ENCODE data around the gene GRIN2C. TPM values are rescaled to one million over a fixed set of nuclear protein-coding genes. Genes with fewer than 3 reads are reported as not detected.

The GRIN2C gene
- total RNA-seq, 1 donor from 2014 or later = not detected

- Histone ChIP-seq H3K4me1 (peaks cover 10% of the 10 kb centered on the region), H3K9me3 (ENCODE audit: low read depth) (no peaks in the 10 kb centered on the region), H3K27ac (no peak overlapping the region), H2AFZ (replicated peaks) (no peak overlapping the region), H3K36me3 (no peaks in the 10 kb centered on the region), H3K79me2 (ENCODE audit: low read depth) (no peaks in the 10 kb centered on the region), H3K4me3 (no peak overlapping the region), H3F3A (ENCODE audit: low read depth) (peaks cover 10% of the 10 kb centered on the region), H3K9ac (no peak overlapping the region), H4K20me1 (ENCODE audit: low read depth) (peaks cover 30% of the 10 kb centered on the region), H3K4me2 (no peak overlapping the region), H3K27me3 (peaks cover 32% of the 10 kb centered on the region)
- no peak for DNase-seq (ENCODE audit: low spot score)
- Mint-ChIP-seq H3K36me3 (no peaks in the 10 kb centered on the region), H3K4me1 (peaks cover 7% of the 10 kb centered on the region), H3K4me3 (peak overlapping the region; percentile 11), H3K27me3 (ENCODE audit: insufficient read depth, low read depth) (peaks cover 28% of the 10 kb centered on the region), H3K9me3 (no peaks in the 10 kb centered on the region), H3K27ac (no peak overlapping the region)
- TF ChIP-seq EZH2phosphoT487 (IDR thresholded peaks at IDR 0.05) (no peak), EZH2 (IDR thresholded peaks at IDR 0.05) (no peak), CTCF (IDR thresholded peaks at IDR 0.05) (no peak)
These were observed 4.7 kb upstream of the GRIN2C start for GRCh38 chr17:74864297-74864865.

- H3K79me2 ChIP-seq (ENCODE audit: low read depth) = no peaks in the 10 kb centered on the region
- TF ChIP-seq EZH2phosphoT487 (IDR thresholded peaks at IDR 0.05) = no peak
- TF ChIP-seq EZH2 (IDR thresholded peaks at IDR 0.05) = no peak
- TF ChIP-seq CTCF (IDR thresholded peaks at IDR 0.05) = no peak
- H3K27me3 Mint-ChIP-seq (ENCODE audit: insufficient read depth, low read depth) = peaks cover 30% of the 10 kb centered on the region
- no peak overlapping the region for H3K4me3 Mint-ChIP-seq
- peaks cover 10% of the 10 kb centered on the region for H3K4me1 ChIP-seq
- peaks cover 10% of the 10 kb centered on the region for H3F3A ChIP-seq (ENCODE audit: low read depth)
- no peaks in the 10 kb centered on the region for H3K9me3 Mint-ChIP-seq
- H3K36me3 Mint-ChIP-seq = no peaks in the 10 kb centered on the region
- DNase-seq (ENCODE audit: low spot score) = no peak
- H3K36me3 ChIP-seq = no peaks in the 10 kb centered on the region
- no peak overlapping the region for H2AFZ ChIP-seq (replicated peaks)
- no peak overlapping the region for H3K4me2 ChIP-seq
- peaks cover 37% of the 10 kb centered on the region for H4K20me1 ChIP-seq (ENCODE audit: low read depth)
- no peaks in the 10 kb centered on the region for H3K9me3 ChIP-seq (ENCODE audit: low read depth)
- peaks cover 10% of the 10 kb centered on the region for H3K4me1 Mint-ChIP-seq
- no peak overlapping the region for H3K9ac ChIP-seq
- no peak overlapping the region for H3K27ac ChIP-seq
- no peak overlapping the region for H3K4me3 ChIP-seq
- H3K27ac Mint-ChIP-seq = no peak overlapping the region
- H3K27me3 ChIP-seq = peaks cover 40% of the 10 kb centered on the region
These were observed 4.0 kb upstream of the GRIN2C start for GRCh38 chr17:74863420-74864296.

GRCh38 chr17:74862919-74863318 is 3.2 kb upstream of the GRIN2C start:
- peaks cover 10% of the 10 kb centered on the region for H3K4me1 Mint-ChIP-seq
- Histone ChIP-seq H3K4me2 (no peak overlapping the region), H3K9me3 (ENCODE audit: low read depth) (no peaks in the 10 kb centered on the region), H3K9ac (no peak overlapping the region), H3F3A (ENCODE audit: low read depth) (peaks cover 10% of the 10 kb centered on the region), H3K4me3 (no peak overlapping the region), H3K36me3 (no peaks in the 10 kb centered on the region), H3K27ac (no peak overlapping the region), H4K20me1 (ENCODE audit: low read depth) (peaks cover 39% of the 10 kb centered on the region), H2AFZ (replicated peaks) (no peak overlapping the region), H3K79me2 (ENCODE audit: low read depth) (no peaks in the 10 kb centered on the region), H3K4me1 (peaks cover 10% of the 10 kb centered on the region), H3K27me3 (peaks cover 47% of the 10 kb centered on the region)
- no peaks in the 10 kb centered on the region for H3K9me3 Mint-ChIP-seq
- peaks cover 35% of the 10 kb centered on the region for H3K27me3 Mint-ChIP-seq (ENCODE audit: insufficient read depth, low read depth)
- no peak overlapping the region for H3K4me3 Mint-ChIP-seq
- TF ChIP-seq EZH2 (IDR thresholded peaks at IDR 0.05) (no peak), CTCF (IDR thresholded peaks at IDR 0.05) (no peak), EZH2phosphoT487 (IDR thresholded peaks at IDR 0.05) (no peak)
- H3K27ac Mint-ChIP-seq = no peak overlapping the region
- no peaks in the 10 kb centered on the region for H3K36me3 Mint-ChIP-seq
- no peak for DNase-seq (ENCODE audit: low spot score)
